ENCODE measurements around the gene ZNF710. TPM values are rescaled to one million over a fixed set of nuclear protein-coding genes. Genes with fewer than 3 reads are reported as not detected.

The ZNF710 gene
- total and polyA plus RNA-seq, 2 donors (not counting 3 experiments of a cell fraction or from before 2014, with no cell fraction given) = 8.9 to 32.4 TPM

DNA sequence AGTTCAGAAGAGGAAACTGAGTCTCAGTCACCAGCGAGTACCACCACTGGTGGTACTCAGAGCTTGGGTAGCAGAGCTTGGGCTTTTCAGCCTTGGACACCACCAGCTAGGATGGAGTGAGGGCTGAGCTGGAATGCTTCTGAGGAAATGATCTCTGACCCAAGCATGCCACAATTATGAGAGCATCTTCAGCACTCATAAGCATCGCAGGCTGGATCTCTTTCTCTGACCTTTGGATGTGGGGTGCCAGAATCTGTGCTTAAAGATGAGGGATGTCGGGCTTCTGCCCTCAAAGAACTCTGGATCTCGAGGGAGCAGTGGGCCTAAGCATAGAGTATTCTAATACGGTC lies 36.4 kb downstream of the ZNF710 start:
- peak overlapping the region; percentile 18 for H3K9ac ChIP-seq (replicated peaks; ENCODE audit: extremely low read depth, insufficient read depth, low read length)
- H4K20me1 ChIP-seq (replicated peaks; ENCODE audit: control insufficient read depth, extremely low read depth, insufficient read depth, low read length) = no peaks in the 10 kb centered on the region
- no peaks in the 10 kb centered on the region for H3K27me3 ChIP-seq (ENCODE audit: control insufficient read depth in 2 of 2, insufficient read depth in 2 of 2, low read length in 2 of 2)
- H3K4me2 ChIP-seq (ENCODE audit: insufficient read depth, low read length) = peak overlapping the region; percentile 39
- POLR2A ChIA-PET = no interaction called here
- no TSS peak for BruUV-seq (replicated peaks)
- intact Hi-C loops (cut with micrococcal nuclease) (no loop called here), dilution Hi-C loops (cut with MboI; ENCODE audit: extremely low pct_ligation_motif_present, low sequenced_read_pairs) (no loop called here)
- FAIRE-seq (peak; percentile 85), DNase-seq (ENCODE audit: low read depth, low spot score) (peak; percentile 50)
- no peaks in the 10 kb centered on the region for H3K9me1 ChIP-seq (replicated peaks; ENCODE audit: control insufficient read depth, extremely low read depth, insufficient read depth, low read length)
- peaks cover 49% of the 10 kb centered on the region for H3K4me1 ChIP-seq (ENCODE audit: control insufficient read depth, extremely low read depth, insufficient read depth, low read length)
- H3K9me3 ChIP-seq (replicated peaks; ENCODE audit: control insufficient read depth, insufficient read depth, low read length) = no peaks in the 10 kb centered on the region
- no peaks in the 10 kb centered on the region for H3K36me3 ChIP-seq (ENCODE audit: control insufficient read depth in 2 of 2, extremely low read depth in 1 of 2, insufficient read depth in 2 of 2, low read length in 2 of 2)
- no peak overlapping the region for H3K4me3 ChIP-seq (replicated peaks in 1 of 3; ENCODE audit: insufficient read depth in 1 of 3, low read depth in 1 of 3, low read length in 3 of 3)
- CTCF ChIA-PET = interaction anchor here (1.1 to 1.2 kb wide), 2 partner anchors 11 to 34 kb away, joined by 3 read pairs; no protein-coding TSS in a partner anchor
- TF ChIP-seq GATA2 (IDR thresholded peaks at IDR 0.05; ENCODE audit: insufficient read depth, insufficient read length, low read depth, low read length) (peak; percentile 29), EZH2 (IDR thresholded peaks at IDR 0.05; ENCODE audit: borderline replicate concordance, low read depth, low read length, severe bottlenecking) (no peak), MYC (IDR thresholded peaks at IDR 0.05; ENCODE audit: low read depth, low read length) (no peak), JUN (IDR thresholded peaks at IDR 0.05; ENCODE audit: borderline replicate concordance, insufficient read depth, insufficient read length, low read depth) (peak; percentile 33), POLR2AphosphoS5 (IDR thresholded peaks at IDR 0.05; ENCODE audit: insufficient read depth, low read depth, low read length) (peak; percentile 35)
- TF ChIP-seq, protein P1, sequence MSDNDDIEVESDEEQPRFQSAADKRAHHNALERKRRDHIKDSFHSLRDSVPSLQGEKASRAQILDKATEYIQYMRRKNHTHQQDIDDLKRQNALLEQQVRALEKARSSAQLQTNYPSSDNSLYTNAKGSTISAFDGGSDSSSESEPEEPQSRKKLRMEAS (IDR thresholded peaks at IDR 0.05; ENCODE audit: insufficient read depth, insufficient read length) = no peak
- peak overlapping the region; percentile 72 for H3K27ac ChIP-seq (ENCODE audit: insufficient read depth, low read depth, low read length)
- peaks cover 21% of the 10 kb centered on the region for H3K79me2 ChIP-seq (ENCODE audit: control insufficient read depth, insufficient read depth, low read length)
- H2AFZ ChIP-seq (ENCODE audit: low read depth, low read length) = no peak overlapping the region

DNA sequence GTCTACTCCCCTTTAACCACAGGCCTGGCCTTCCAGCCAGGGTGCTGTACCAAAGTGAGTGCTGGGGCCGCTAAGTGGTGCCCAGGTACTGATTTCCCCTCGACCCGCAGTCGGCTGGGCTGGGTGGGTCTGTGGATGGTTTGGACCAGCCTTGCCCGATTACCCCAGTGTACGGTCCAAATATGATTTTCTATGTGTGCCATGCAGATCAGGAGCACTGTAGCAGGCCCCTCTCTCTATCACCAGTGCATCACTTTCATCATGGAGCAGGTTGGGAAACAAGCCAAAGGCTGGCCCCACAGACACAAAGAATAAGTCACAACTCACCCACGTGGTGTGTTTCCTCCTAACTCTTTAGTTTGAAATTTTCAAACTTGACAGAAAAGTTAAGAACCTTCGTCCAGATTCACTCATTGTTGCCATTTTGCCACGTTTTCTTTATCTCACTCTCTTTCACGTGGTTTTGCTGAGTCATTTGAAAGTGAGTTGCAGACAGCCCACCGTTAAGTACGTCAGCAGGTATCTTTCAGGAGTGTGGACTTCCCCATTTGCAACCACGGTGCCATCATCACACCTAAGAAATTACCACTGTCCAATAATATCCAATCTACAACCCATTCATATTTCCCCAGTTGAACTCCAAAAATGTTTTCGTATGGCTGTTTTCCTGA lies 37.0 kb downstream of the ZNF710 start:
- CTCF ChIA-PET = interaction anchor here (1.1 to 1.2 kb wide), 2 partner anchors 10 to 34 kb away, joined by 3 read pairs; no protein-coding TSS in a partner anchor
- POLR2A ChIA-PET = no interaction called here
- Histone ChIP-seq H3K79me2 (ENCODE audit: control insufficient read depth, insufficient read depth, low read length) (peaks cover 20% of the 10 kb centered on the region), H4K20me1 (replicated peaks; ENCODE audit: control insufficient read depth, extremely low read depth, insufficient read depth, low read length) (no peaks in the 10 kb centered on the region), H3K27me3 (ENCODE audit: control insufficient read depth in 2 of 2, insufficient read depth in 2 of 2, low read length in 2 of 2) (no peaks in the 10 kb centered on the region), H3K36me3 (ENCODE audit: control insufficient read depth in 2 of 2, extremely low read depth in 1 of 2, insufficient read depth in 2 of 2, low read length in 2 of 2) (no peaks in the 10 kb centered on the region), H3K4me3 (replicated peaks in 1 of 3; ENCODE audit: insufficient read depth in 1 of 3, low read depth in 1 of 3, low read length in 3 of 3) (no peak overlapping the region), H3K27ac (ENCODE audit: insufficient read depth, low read depth, low read length) (peak overlapping the region; percentile 72), H3K9ac (replicated peaks; ENCODE audit: extremely low read depth, insufficient read depth, low read length) (peak overlapping the region; percentile 10), H3K4me2 (ENCODE audit: insufficient read depth, low read length) (no peak overlapping the region), H3K9me3 (replicated peaks; ENCODE audit: control insufficient read depth, insufficient read depth, low read length) (no peaks in the 10 kb centered on the region), H3K4me1 (ENCODE audit: control insufficient read depth, extremely low read depth, insufficient read depth, low read length) (peaks cover 48% of the 10 kb centered on the region), H2AFZ (ENCODE audit: low read depth, low read length) (no peak overlapping the region), H3K9me1 (replicated peaks; ENCODE audit: control insufficient read depth, extremely low read depth, insufficient read depth, low read length) (no peaks in the 10 kb centered on the region)
- dilution Hi-C loops (cut with MboI; ENCODE audit: extremely low pct_ligation_motif_present, low sequenced_read_pairs) (no loop called here), intact Hi-C loops (cut with micrococcal nuclease) (no loop called here)
- peak; percentile 26 for DNase-seq (ENCODE audit: low read depth, low spot score)
- TF ChIP-seq, protein P1 (IDR thresholded peaks at IDR 0.05; ENCODE audit: insufficient read depth, insufficient read length) = peak; percentile 27
- TF ChIP-seq, protein P2, sequence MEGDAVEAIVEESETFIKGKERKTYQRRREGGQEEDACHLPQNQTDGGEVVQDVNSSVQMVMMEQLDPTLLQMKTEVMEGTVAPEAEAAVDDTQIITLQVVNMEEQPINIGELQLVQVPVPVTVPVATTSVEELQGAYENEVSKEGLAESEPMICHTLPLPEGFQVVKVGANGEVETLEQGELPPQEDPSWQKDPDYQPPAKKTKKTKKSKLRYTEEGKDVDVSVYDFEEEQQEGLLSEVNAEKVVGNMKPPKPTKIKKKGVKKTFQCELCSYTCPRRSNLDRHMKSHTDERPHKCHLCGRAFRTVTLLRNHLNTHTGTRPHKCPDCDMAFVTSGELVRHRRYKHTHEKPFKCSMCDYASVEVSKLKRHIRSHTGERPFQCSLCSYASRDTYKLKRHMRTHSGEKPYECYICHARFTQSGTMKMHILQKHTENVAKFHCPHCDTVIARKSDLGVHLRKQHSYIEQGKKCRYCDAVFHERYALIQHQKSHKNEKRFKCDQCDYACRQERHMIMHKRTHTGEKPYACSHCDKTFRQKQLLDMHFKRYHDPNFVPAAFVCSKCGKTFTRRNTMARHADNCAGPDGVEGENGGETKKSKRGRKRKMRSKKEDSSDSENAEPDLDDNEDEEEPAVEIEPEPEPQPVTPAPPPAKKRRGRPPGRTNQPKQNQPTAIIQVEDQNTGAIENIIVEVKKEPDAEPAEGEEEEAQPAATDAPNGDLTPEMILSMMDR (IDR thresholded peaks at IDR 0.05; ENCODE audit: extremely low read depth in 1 of 2, insufficient read depth in 1 of 2, low read depth in 1 of 2, low read length in 2 of 2) = no peak
- FAIRE-seq = peak; percentile 15
- no TSS peak for BruUV-seq (replicated peaks)
